Natural killer cell (primary cell): ENCODE data around the gene ABHD14A. TPM values are rescaled to one million over a fixed set of nuclear protein-coding genes. Genes with fewer than 3 reads are reported as not detected.

ENCODE experiments used
- ATAC-seq, 3 donors: fragments of 150-1000 bp in 2 of 3; fragments of 200-7000 bp in 1 of 3; cut with Tn5 transposase; 1 replicate in 1 of 3; 2 replicates in 2 of 3; pipeline ENCODE4 v1.10.0; 2021; ENCODE audit warnings: mild to moderate bottlenecking in 2 of 3, moderate library complexity in 2 of 3
- DNase-seq, 2 donors: peaks; one replicate each; pipeline versions ENCODE4 v3.0.0 to v3.0.0-alpha.2; 2013 to 2021; ENCODE audit warnings: mixed read lengths in 1 of 2
- H3K27ac ChIP-seq: one replicate; pipeline ENCODE4 v1.5.1; 2013; ENCODE audit warnings: mild to moderate bottlenecking, low read length
- H3K27me3 ChIP-seq: one replicate; pipeline ENCODE4 v1.6.1; 2013; ENCODE audit warnings: low read length; ENCODE audit not compliant: control insufficient read depth, insufficient read depth
- H3K36me3 ChIP-seq: one replicate; pipeline ENCODE4 v1.6.1; 2013; ENCODE audit warnings: low read length; ENCODE audit not compliant: control insufficient read depth, insufficient read depth
- H3K4me1 ChIP-seq: one replicate; pipeline ENCODE4 v1.6.1; 2013; ENCODE audit warnings: low read length; ENCODE audit not compliant: control insufficient read depth, insufficient read depth
- H3K4me3 ChIP-seq: one replicate; pipeline ENCODE4 v1.5.1; 2013; ENCODE audit warnings: low read length
- H3K9me3 ChIP-seq: one replicate; pipeline ENCODE4 v1.6.1; 2013; ENCODE audit warnings: low read length; ENCODE audit not compliant: control insufficient read depth, insufficient read depth
- H3K27ac Mint-ChIP-seq, 2 donors: one replicate each; pipeline ENCODE4 v1.8.0; 2022; ENCODE audit warnings: mild to moderate bottlenecking in 2 of 2, mixed read lengths in 2 of 2, moderate library complexity in 1 of 2
- H3K27me3 Mint-ChIP-seq, 2 donors: one replicate each; pipeline ENCODE4 v1.8.0; 2022; ENCODE audit warnings: low read depth in 2 of 2, mixed read lengths in 2 of 2
- H3K36me3 Mint-ChIP-seq: one replicate; pipeline ENCODE4 v1.8.0; 2022; ENCODE audit warnings: mixed read lengths
- H3K4me1 Mint-ChIP-seq, 2 donors: one replicate each; pipeline ENCODE4 v1.8.0; 2022; ENCODE audit warnings: mixed read lengths in 2 of 2
- H3K4me3 Mint-ChIP-seq: one replicate; pipeline ENCODE4 v1.8.0; 2022; ENCODE audit warnings: mild to moderate bottlenecking, moderate library complexity, mixed read lengths
- H3K9me3 Mint-ChIP-seq, 2 donors: one replicate each; pipeline ENCODE4 v1.8.0; 2022; ENCODE audit warnings: mixed read lengths in 2 of 2
- WGBS: methylation state at CpG from one replicate; pipeline ENCODE4 v1.1.7; 2013; ENCODE audit warnings: missing lambda C conversion rate; ENCODE audit not compliant: insufficient coverage; 5-methylcytosine and 5-hydroxymethylcytosine counted together
- intact Hi-C: fragments of 100-400 bp; cut with micrococcal nuclease; formaldehyde crosslinking; loops from one replicate; pipeline ENCODE4 v1.14.2; 2022
- total RNA-seq, 4 donors: library from RNA; stranded (reverse); fragments of 120-200 nt in 1 of 4; gene quantifications; one replicate each; pipeline versions ENCODE4 v1.2.3 to v1.2.4, GENCODE V29; 2013 to 2022
- TF ChIP-seq, protein P1 (sequence below): fragments of 200-600 bp; IDR thresholded peaks from one replicate; pipeline ENCODE4 v1.8.0; 2022; ENCODE audit warnings: antibody characterized with exemption

The ABHD14A gene
- total RNA-seq, 3 donors from 2014 or later (not counting 1 experiment from before 2014, with no cell fraction given), result 12.0 to 14.7 (median 13.4) TPM

DNA sequence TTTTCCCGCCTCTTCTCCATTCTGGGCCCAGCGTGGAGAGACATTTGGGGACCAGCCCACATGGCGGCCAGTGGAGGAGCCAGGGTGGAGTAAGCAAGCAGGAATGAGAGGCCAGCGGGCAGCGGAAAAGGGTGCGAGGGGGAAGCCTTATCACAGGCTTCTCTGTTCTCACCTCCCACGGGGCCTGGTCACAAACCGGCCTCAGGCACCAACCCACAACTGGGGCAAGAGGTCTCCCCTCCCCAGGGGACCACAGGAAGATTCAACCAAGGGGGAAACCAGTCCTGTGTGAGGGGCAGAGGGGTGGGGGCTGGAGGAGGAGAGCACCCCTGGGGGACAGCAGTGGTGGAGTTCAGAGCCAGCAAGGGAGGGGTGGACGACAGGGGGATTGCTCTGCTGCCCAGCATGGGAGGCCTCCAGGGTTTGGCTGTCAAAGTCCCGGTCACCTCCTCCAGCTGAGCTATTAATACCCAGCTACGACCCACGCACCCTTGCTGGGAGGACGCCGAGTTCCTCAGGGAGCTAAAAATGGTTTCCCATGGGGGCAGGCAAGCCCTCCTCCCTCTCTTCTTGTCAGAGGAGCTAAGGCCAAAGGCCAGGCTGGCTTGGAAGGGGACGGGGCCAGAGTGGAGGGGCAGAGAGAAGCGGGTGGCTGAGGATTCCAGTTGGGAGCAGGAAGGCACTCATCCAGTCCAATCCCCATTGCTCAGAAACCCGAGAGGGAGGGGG, 44.7 kb downstream of the ABHD14A start:
- H3K4me1 ChIP-seq, result peaks cover 15% of the 10 kb centered on the region
- no peaks in the 10 kb centered on the region for H3K9me3 Mint-ChIP-seq
- intact Hi-C loops, result no loop called here
- TF ChIP-seq, protein P1, sequence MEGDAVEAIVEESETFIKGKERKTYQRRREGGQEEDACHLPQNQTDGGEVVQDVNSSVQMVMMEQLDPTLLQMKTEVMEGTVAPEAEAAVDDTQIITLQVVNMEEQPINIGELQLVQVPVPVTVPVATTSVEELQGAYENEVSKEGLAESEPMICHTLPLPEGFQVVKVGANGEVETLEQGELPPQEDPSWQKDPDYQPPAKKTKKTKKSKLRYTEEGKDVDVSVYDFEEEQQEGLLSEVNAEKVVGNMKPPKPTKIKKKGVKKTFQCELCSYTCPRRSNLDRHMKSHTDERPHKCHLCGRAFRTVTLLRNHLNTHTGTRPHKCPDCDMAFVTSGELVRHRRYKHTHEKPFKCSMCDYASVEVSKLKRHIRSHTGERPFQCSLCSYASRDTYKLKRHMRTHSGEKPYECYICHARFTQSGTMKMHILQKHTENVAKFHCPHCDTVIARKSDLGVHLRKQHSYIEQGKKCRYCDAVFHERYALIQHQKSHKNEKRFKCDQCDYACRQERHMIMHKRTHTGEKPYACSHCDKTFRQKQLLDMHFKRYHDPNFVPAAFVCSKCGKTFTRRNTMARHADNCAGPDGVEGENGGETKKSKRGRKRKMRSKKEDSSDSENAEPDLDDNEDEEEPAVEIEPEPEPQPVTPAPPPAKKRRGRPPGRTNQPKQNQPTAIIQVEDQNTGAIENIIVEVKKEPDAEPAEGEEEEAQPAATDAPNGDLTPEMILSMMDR, result no peak
- H3K9me3 ChIP-seq, result no peaks in the 10 kb centered on the region
- H3K36me3 Mint-ChIP-seq, result no peaks in the 10 kb centered on the region
- H3K36me3 ChIP-seq, result no peaks in the 10 kb centered on the region
- 61% methylated on average over 14 of the region's 17 CpGs for WGBS
- ATAC-seq (no peak), DNase-seq (no peak)
- no peaks in the 10 kb centered on the region for H3K27me3 ChIP-seq
- H3K4me3 Mint-ChIP-seq, result no peak overlapping the region
- no peak overlapping the region for H3K4me3 ChIP-seq
- no peak overlapping the region for H3K27ac Mint-ChIP-seq
- H3K27ac ChIP-seq, result no peak overlapping the region
- H3K27me3 Mint-ChIP-seq, result no peaks in the 10 kb centered on the region
- peaks cover 0 to 5% of the 10 kb centered on the region in 2 donors for H3K4me1 Mint-ChIP-seq

DNA sequence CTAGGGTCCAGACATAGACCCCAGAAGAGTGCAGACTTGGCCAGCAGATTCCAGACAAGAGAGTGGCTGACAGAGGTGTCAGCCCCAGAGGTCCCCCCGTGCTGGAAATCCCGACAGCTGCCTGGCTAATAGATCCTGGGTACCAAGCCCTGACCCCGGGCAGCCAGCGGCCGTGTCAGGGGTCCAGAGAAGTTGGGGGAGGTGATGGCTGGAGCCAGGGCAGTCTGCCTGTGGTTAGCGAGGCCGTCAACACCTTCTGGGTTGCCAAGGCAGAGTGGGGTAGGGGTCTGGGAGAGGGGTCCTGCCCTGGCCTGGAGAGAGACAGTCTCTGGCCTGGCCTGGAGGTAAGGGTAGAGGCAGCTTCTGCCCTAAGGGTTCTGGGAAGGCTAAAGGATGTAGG, 45.9 kb downstream of the ABHD14A start:
- H3K4me1 Mint-ChIP-seq, result peaks cover 0 to 5% of the 10 kb centered on the region in 2 donors
- ATAC-seq (no peak), DNase-seq (no peak)
- H3K4me1 ChIP-seq, result peaks cover 15% of the 10 kb centered on the region
- H3K36me3 Mint-ChIP-seq, result no peaks in the 10 kb centered on the region
- no peaks in the 10 kb centered on the region for H3K9me3 Mint-ChIP-seq
- H3K27me3 Mint-ChIP-seq, result no peaks in the 10 kb centered on the region
- 92% methylated on average over 7 of the region's 7 CpGs for WGBS
- H3K36me3 ChIP-seq, result no peaks in the 10 kb centered on the region
- no peak overlapping the region for H3K27ac Mint-ChIP-seq
- H3K4me3 Mint-ChIP-seq, result no peak overlapping the region
- no peaks in the 10 kb centered on the region for H3K9me3 ChIP-seq
- H3K4me3 ChIP-seq, result no peak overlapping the region
- H3K27me3 ChIP-seq, result no peaks in the 10 kb centered on the region
- no peak overlapping the region for H3K27ac ChIP-seq
- TF ChIP-seq, protein P1, result no peak
- intact Hi-C loops, result no loop called here

DNA sequence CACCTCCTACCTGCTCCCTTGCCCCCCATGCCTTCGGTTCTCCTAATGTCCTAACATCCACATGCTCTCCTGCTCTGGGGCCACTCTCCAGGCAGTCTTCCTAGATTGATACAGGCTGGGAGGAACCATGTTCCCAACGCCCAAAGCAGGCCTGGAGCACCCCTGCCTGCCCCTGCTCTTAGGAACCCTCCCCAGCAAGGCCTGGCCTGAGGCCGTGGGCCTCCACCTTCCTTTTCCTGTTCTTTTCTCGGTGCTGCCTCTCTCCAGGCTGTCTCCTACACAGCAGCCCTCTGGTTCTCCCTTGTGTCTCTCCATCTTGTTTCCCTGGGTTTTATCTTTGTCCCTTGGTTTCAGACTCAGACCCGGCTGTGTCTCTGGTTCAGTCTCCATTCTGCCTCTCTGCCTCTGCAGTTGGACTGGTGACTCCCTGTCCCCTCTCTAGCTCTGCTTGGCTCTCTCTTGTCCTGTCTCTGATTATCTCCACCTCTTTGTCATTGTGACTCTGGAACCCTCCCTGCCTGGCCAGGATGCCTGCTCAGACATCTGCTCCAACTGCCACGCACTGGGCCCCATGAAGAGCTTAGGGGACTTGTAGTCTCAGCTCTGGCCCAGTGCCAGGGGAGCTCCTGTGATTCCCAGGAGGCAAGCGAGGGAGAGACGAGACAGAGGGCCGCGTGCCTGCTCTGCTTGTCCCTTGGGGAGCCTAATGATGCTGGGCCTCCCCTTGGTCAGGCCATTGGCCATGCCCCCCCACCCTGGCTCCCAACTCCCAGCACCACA, 46.8 kb downstream of the ABHD14A start:
- no peak overlapping the region for H3K4me3 Mint-ChIP-seq
- Histone ChIP-seq H3K27me3 (no peaks in the 10 kb centered on the region), H3K4me3 (no peak overlapping the region), H3K27ac (no peak overlapping the region), H3K4me1 (peaks cover 15% of the 10 kb centered on the region), H3K9me3 (no peaks in the 10 kb centered on the region), H3K36me3 (no peaks in the 10 kb centered on the region)
- H3K27me3 Mint-ChIP-seq, result peaks cover 0 to 3% of the 10 kb centered on the region in 2 donors
- no peak overlapping the region for H3K27ac Mint-ChIP-seq
- DNase-seq, result no peak
- intact Hi-C loops, result no loop called here
- 74% methylated on average over 10 of the region's 10 CpGs for WGBS
- no peaks in the 10 kb centered on the region for H3K9me3 Mint-ChIP-seq
- H3K36me3 Mint-ChIP-seq, result no peaks in the 10 kb centered on the region
- no peak for ATAC-seq
- TF ChIP-seq, protein P1, result no peak
- H3K4me1 Mint-ChIP-seq, result peaks cover 0 to 5% of the 10 kb centered on the region in 2 donors
